SK-N-SH treated with all-trans-retinoic acid at 6 μM for 48 hours (cell line): ENCODE data around the gene OLFML2B.

Experiments used
- ARNTL ChIP-seq: fragments of 450-650 bp; formaldehyde crosslinking; IDR thresholded peaks from 2 replicates; pipeline ENCODE4 v1.5.0; 2020; ENCODE audit warnings: low read depth, mild to moderate bottlenecking, moderate library complexity, borderline replicate concordance
- CSDC2 ChIP-seq: fragments of 250-450 bp; sonication (Bioruptor Pico); IDR thresholded peaks from 2 replicates; pipeline ENCODE4 v1.5.0; 2020; ENCODE audit warnings: mild to moderate bottlenecking, moderate library complexity
- TCF4 ChIP-seq: fragments of 250-450 bp; sonication (Bioruptor Pico); IDR thresholded peaks from 2 replicates; pipeline ENCODE4 v1.8.0; 2021; ENCODE audit warnings: mild to moderate bottlenecking, moderate library complexity, borderline replicate concordance
- TOX ChIP-seq: fragments of 250-450 bp; sonication (Bioruptor Pico); IDR thresholded peaks from 2 replicates; pipeline ENCODE4 v1.8.0; 2021; ENCODE audit warnings: mild to moderate bottlenecking, moderate library complexity, borderline replicate concordance
- ZNF70 ChIP-seq: fragments of 450-650 bp; formaldehyde crosslinking; IDR thresholded peaks from 2 replicates; pipeline ENCODE4 v1.5.0; 2020; ENCODE audit warnings: mild to moderate bottlenecking, moderate library complexity
- TF ChIP-seq, protein P1 (sequence below): fragments of 250-450 bp; sonication (Bioruptor Pico); IDR thresholded peaks from 2 replicates; pipeline ENCODE4 v1.8.0; 2020; ENCODE audit warnings: mild to moderate bottlenecking, moderate library complexity, borderline replicate concordance

DNA sequence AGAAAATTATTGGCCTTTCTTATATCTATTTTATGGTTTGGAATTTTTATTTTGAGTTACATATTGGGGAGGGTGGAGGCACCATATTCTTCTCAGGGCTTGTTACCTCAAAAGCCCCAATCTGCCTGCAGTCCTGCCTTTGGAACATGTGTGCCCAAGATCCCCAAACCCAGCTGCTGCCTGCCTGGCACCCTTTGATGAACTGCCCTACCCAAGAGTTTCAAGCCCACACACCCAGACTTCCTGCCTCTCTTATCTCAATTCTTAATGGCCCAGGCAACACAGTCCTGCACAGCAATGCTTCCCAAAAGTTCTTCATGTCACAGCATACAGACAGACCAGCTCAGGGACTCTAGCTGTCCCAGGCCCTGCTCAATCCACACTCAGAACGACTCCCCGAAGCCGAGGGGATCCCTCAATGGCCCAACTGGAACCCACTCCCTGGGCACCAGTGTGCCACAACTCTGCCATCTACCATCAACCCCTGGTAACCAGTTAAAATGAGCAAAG is 19.2 kb downstream of the OLFML2B start:
- no peak for TF ChIP-seq ARNTL
- no peak for TF ChIP-seq CSDC2 (CRISPR knock-in tag)
- TF ChIP-seq TCF4 (CRISPR knock-in tag): no peak
- no peak for TF ChIP-seq ZNF70 (CRISPR knock-in tag)
- TF ChIP-seq, protein P1, sequence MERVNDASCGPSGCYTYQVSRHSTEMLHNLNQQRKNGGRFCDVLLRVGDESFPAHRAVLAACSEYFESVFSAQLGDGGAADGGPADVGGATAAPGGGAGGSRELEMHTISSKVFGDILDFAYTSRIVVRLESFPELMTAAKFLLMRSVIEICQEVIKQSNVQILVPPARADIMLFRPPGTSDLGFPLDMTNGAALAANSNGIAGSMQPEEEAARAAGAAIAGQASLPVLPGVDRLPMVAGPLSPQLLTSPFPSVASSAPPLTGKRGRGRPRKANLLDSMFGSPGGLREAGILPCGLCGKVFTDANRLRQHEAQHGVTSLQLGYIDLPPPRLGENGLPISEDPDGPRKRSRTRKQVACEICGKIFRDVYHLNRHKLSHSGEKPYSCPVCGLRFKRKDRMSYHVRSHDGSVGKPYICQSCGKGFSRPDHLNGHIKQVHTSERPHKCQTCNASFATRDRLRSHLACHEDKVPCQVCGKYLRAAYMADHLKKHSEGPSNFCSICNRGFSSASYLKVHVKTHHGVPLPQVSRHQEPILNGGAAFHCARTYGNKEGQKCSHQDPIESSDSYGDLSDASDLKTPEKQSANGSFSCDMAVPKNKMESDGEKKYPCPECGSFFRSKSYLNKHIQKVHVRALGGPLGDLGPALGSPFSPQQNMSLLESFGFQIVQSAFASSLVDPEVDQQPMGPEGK (CRISPR knock-in tag): no peak
- TF ChIP-seq TOX (CRISPR knock-in tag): no peak
